Epithelial cell of proximal tubule (primary cell): ENCODE results near the gene PLA2G7. TPM values are rescaled to one million over a fixed set of nuclear protein-coding genes. Genes with fewer than 3 reads are reported as not detected.
"Not testable (repeated sequence)": the region's sequence is repeated elsewhere in the genome, so short reads cannot be mapped to it uniquely, and the experiment has no call there.

Experiments used
- DNase-seq: peaks from one replicate; pipeline ENCODE4 v3.0.0-alpha.2; 2011; ENCODE audit warnings: low read depth
- H3K4me3 ChIP-seq: 2 replicates; pipeline ENCODE4 v1.5.1; 2011; ENCODE audit warnings: low read depth, mild to moderate bottlenecking, low read length
- total RNA-seq: library from RNA; depleted of rRNA; stranded (reverse); fragments of >200 nt; gene quantifications from 2 replicates; pipeline ENCODE4 v1.2.3, GENCODE V29; 2015
- TF ChIP-seq, protein P1 (sequence below): conservative IDR thresholded peaks from 2 replicates; pipeline ENCODE4 v1.5.1; 2012; ENCODE audit warnings: low read depth, mild to moderate bottlenecking, low read length

The PLA2G7 gene
- total RNA-seq, 1 donor from 2014 or later = 0.23 TPM

DNA sequence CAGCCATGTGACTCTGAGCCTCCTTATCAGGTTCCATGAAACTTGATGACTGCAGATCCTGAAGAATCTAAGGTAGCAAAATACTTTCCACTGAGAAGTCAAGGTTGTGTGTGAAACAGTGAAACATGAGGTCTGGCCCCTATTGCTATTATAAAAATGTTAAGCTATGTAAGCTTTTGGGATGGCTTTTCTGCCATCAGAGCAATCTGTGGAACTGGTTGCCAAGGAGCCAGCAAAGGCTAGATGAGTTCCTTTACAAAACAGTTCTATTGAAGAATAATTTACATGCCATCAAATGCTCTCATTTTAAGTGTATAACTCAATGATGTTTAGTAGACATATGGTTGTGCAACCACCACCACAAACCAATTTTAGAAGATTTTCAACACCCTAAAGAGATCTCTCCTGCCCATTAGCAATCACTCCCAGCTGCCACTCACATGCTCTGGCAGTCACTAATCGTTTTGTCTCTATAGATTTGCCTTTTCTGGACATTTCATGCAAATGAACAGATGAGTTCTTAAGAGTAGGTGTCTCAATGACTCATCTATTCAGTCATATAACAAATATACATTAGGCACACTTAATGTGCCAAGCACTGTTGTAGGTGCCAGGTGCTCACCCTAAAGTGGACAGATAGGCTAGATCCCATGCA is 38.2 kb upstream of the PLA2G7 start:
- H3K4me3 ChIP-seq = no peak overlapping the region
- TF ChIP-seq, protein P1, sequence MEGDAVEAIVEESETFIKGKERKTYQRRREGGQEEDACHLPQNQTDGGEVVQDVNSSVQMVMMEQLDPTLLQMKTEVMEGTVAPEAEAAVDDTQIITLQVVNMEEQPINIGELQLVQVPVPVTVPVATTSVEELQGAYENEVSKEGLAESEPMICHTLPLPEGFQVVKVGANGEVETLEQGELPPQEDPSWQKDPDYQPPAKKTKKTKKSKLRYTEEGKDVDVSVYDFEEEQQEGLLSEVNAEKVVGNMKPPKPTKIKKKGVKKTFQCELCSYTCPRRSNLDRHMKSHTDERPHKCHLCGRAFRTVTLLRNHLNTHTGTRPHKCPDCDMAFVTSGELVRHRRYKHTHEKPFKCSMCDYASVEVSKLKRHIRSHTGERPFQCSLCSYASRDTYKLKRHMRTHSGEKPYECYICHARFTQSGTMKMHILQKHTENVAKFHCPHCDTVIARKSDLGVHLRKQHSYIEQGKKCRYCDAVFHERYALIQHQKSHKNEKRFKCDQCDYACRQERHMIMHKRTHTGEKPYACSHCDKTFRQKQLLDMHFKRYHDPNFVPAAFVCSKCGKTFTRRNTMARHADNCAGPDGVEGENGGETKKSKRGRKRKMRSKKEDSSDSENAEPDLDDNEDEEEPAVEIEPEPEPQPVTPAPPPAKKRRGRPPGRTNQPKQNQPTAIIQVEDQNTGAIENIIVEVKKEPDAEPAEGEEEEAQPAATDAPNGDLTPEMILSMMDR = no peak
- no peak for DNase-seq

DNA sequence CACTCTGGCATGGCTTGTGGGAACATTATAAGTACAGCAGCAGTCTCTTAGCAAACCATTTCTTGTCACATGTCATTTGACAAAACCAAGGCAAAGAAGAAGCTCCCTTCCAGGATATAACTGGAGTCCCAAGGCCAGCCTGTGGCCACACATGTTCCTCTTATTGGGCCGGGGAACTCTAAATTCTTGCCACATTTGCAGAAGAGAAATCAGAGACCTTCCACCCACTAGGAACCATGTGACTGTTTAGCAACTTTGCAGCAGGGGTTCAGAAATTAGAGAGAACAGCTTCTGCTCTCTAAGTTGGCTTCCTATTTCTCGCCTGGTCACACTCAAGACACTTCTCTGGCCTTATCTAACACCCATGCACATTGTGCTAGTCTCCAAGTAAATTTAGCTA is 37.6 kb upstream of the PLA2G7 start:
- DNase-seq = no peak
- no peak overlapping the region for H3K4me3 ChIP-seq
- TF ChIP-seq, protein P1 = no peak

DNA sequence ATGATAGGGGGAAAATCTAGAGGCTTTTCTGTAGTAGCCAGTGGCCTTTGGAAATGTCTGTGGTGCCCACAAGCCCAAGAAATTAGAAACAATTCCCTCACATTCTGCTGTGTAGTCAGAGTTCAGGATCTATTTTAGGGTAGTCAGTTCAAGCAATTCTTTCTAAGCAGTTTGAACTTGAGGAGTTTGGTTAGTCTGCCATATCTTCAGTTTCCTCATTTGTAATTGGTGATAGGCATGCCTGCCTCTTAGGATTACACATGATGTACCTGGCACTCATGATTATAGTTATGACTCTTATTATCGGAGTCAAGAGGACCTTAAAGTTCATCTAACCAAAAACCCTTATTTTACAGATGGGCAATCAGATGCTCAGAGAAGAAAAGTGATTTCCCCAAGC is 36.8 kb upstream of the PLA2G7 start:
- no peak overlapping the region for H3K4me3 ChIP-seq
- no peak for DNase-seq
- TF ChIP-seq, protein P1 = no peak

DNA sequence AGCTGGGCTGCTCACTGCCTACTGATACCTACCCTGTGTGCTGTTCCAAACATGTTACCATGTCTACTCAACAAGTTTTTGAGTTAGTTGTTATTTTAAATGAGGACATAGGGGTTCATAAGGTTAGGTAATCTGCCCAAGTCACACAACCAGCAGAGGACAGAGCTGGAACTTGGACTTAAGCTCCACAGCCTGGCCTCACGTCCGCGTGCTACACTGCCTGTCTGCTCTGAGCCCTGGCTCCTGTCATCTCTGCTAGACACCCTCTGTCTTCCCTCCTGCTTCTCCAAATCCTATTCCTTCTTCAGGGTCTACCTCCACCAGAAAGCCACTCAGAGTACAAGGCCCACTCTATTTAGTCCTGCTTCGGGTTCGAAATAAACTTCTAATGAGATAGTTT is 29.8 kb upstream of the PLA2G7 start:
- TF ChIP-seq, protein P1 = no peak
- H3K4me3 ChIP-seq = no peak overlapping the region
- no peak for DNase-seq

DNA sequence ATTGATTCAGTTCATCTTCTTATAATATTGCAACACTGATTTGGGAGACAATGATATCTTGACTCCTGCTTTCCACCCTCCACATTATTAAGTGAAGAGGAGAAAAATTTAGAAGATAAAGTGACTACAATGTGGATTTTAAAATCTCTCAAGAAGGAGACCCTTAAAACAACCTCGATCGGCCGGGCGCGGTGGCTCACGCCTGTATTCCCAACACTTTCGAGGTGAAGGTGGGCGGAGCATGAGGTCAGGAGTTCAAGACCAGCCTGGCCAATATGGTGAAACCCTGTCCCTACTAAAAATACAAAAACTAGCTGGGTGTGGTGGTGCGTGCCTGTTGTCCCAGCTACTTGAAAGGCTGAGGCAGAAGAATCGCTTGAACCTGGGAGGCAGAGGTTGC is 29.1 kb upstream of the PLA2G7 start:
- H3K4me3 ChIP-seq, DNase-seq: not testable (repeated sequence)

DNA sequence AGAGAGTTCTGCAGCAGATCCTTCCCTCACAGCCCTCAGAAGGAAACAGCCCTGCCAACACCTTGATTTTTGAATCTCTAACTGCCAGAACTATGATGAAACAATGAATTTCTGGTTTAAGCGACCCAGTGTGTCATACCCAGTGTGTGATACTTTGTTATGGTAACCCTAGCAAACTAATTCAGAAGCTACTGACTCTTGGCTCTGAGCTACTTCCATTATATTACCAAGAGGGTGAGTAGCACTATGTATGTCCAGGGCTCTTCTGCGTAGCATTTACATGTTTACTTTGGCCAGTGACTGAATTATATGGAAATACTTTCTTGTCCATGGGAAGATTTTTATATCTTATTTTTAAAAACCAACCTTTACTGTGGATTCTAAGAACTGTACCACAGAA is 28.3 kb upstream of the PLA2G7 start:
- DNase-seq = no peak
- TF ChIP-seq, protein P1 = no peak

DNA sequence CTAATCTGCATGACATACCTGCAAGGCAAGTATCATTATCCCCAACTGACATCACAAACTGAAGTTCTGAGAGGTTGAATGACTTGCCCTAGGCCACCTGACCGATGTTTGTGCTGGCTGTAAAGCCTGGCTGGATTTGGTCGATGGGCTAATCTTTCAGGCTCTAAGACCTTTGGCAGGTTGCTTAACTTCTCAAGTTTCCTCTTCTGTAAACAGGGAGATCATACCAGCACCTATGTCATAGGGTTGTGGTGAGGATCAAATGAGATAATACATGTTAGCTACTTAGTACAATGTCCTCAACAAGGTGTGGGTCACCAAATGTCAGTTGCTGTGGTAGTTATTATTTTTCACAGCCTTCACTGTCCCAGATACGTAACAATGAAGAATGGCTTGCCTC is 25.8 kb upstream of the PLA2G7 start:
- no peak overlapping the region for H3K4me3 ChIP-seq
- TF ChIP-seq, protein P1 = no peak
- DNase-seq = no peak

More for the DNA sequence above, 28.3 kb upstream of the PLA2G7 start:
- H3K4me3 ChIP-seq = no peak overlapping the region
